Measurements from ENCODE around the gene CARD11. TPM values are rescaled to one million over a fixed set of nuclear protein-coding genes. Genes with fewer than 3 reads are reported as not detected.
A peak's percentile ranks its signal among the peaks of the same experiment; 100 is the strongest.

CARD11 gene
- total RNA-seq, 6 experiments from 2014 or later, result not detected

- no peaks in the 10 kb centered on the region; the same call in 1 of the 2 replicates for H3K9me3 Mint-ChIP-seq
- no peak overlapping the region for H3K4me3 Mint-ChIP-seq
- no peaks in the 10 kb centered on the region for H3K36me3 Mint-ChIP-seq (ENCODE audit: low read depth)
- H3K27me3 Mint-ChIP-seq (ENCODE audit: insufficient read depth), result peaks cover 11% of the 10 kb centered on the region
- H3K4me1 Mint-ChIP-seq (ENCODE audit: low read depth), result peaks cover 8% of the 10 kb centered on the region
- DNase-seq, result no peak
- H3K27ac Mint-ChIP-seq, result no peak overlapping the region
- TF ChIP-seq CTCF (IDR thresholded peaks at IDR 0.05), result no peak
These were observed 105.8 kb downstream of the CARD11 start for GRCh38 chr7:2937701-2938513.

GRCh38 chr7:2936891-2937580 is 106.6 kb downstream of the CARD11 start:
- TF ChIP-seq CTCF (IDR thresholded peaks at IDR 0.05), result no peak
- peaks cover 14% of the 10 kb centered on the region for H3K27me3 Mint-ChIP-seq (ENCODE audit: insufficient read depth)
- H3K36me3 Mint-ChIP-seq (ENCODE audit: low read depth), result no peaks in the 10 kb centered on the region
- no peak for DNase-seq
- H3K4me1 Mint-ChIP-seq (ENCODE audit: low read depth), result peaks cover 8% of the 10 kb centered on the region
- no peak overlapping the region for H3K27ac Mint-ChIP-seq
- H3K4me3 Mint-ChIP-seq, result no peak overlapping the region
- no peaks in the 10 kb centered on the region; the same call in 1 of the 2 replicates for H3K9me3 Mint-ChIP-seq

GRCh38 chr7:2936301-2936700 is 107.4 kb downstream of the CARD11 start:
- Mint-ChIP-seq H3K27me3 (ENCODE audit: insufficient read depth) (peaks cover 17% of the 10 kb centered on the region), H3K4me1 (ENCODE audit: low read depth) (peaks cover 8% of the 10 kb centered on the region), H3K9me3 (no peaks in the 10 kb centered on the region; the same call in 1 of the 2 replicates), H3K4me3 (no peak overlapping the region), H3K36me3 (ENCODE audit: low read depth) (no peaks in the 10 kb centered on the region), H3K27ac (no peak overlapping the region)
- no peak for DNase-seq
- no peak for TF ChIP-seq CTCF (IDR thresholded peaks at IDR 0.05)

GRCh38 chr7:2934984-2935740 is 108.5 kb downstream of the CARD11 start:
- H3K27me3 Mint-ChIP-seq (ENCODE audit: insufficient read depth), result peaks cover 23% of the 10 kb centered on the region
- no peak for TF ChIP-seq CTCF (IDR thresholded peaks at IDR 0.05)
- H3K9me3 Mint-ChIP-seq, result no peaks in the 10 kb centered on the region; the same call in 1 of the 2 replicates
- DNase-seq, result no peak
- H3K4me3 Mint-ChIP-seq, result no peak overlapping the region
- H3K27ac Mint-ChIP-seq, result no peak overlapping the region
- H3K4me1 Mint-ChIP-seq (ENCODE audit: low read depth), result peaks cover 8% of the 10 kb centered on the region
- no peaks in the 10 kb centered on the region for H3K36me3 Mint-ChIP-seq (ENCODE audit: low read depth)

GRCh38 chr7:2934211-2934731 is 109.4 kb downstream of the CARD11 start:
- Mint-ChIP-seq H3K4me3 (peak overlapping the region; percentile 40; the same call in 1 of the 2 replicates), H3K27ac (no peak overlapping the region), H3K36me3 (ENCODE audit: low read depth) (no peaks in the 10 kb centered on the region), H3K27me3 (ENCODE audit: insufficient read depth) (peaks cover 22% of the 10 kb centered on the region), H3K4me1 (ENCODE audit: low read depth) (peaks cover 8% of the 10 kb centered on the region), H3K9me3 (no peaks in the 10 kb centered on the region; the same call in 1 of the 2 replicates)
- peak; percentile 44 for DNase-seq
- peak; percentile 42 for TF ChIP-seq CTCF (IDR thresholded peaks at IDR 0.05)

Data from HFFc6 (cell line).